ES-I3 (cell line): ENCODE data around the gene CALD1.

ENCODE experiments used
- H3K36me3 ChIP-seq: 2 replicates; pipeline ENCODE4 v1.6.1; 2013; ENCODE audit warnings: mild to moderate bottlenecking, low read length, control low read depth, moderate library complexity; ENCODE audit not compliant: insufficient read depth
- H3K4me1 ChIP-seq: 2 replicates; pipeline ENCODE4 v1.6.1; 2013; ENCODE audit warnings: mild to moderate bottlenecking, control low read depth, low read length; ENCODE audit not compliant: insufficient read depth
- H3K9ac ChIP-seq: 2 replicates; pipeline ENCODE4 v1.6.1; 2013; ENCODE audit warnings: low read depth, mild to moderate bottlenecking, low read length, moderate library complexity
- H3K9me3 ChIP-seq: 2 replicates; pipeline ENCODE4 v1.6.1; 2013; ENCODE audit warnings: mild to moderate bottlenecking, low read length, moderate library complexity; ENCODE audit not compliant: control insufficient read depth, insufficient read depth

The CALD1 gene

GRCh38 chr7:134856691-134857090 is 77.3 kb downstream of the CALD1 start:
- H3K9ac ChIP-seq: no peak overlapping the region
- H3K9me3 ChIP-seq: no peaks in the 10 kb centered on the region

GRCh38 chr7:134857958-134858357 is 78.5 kb downstream of the CALD1 start:
- Histone ChIP-seq H3K9me3 (no peaks in the 10 kb centered on the region), H3K36me3 (0 out of 2 replicates have a peak, but pooled peaks cover 3% of the 10 kb centered on the region), H3K9ac (no peak overlapping the region), H3K4me1 (peaks cover 27% of the 10 kb centered on the region)

More at GRCh38 chr7:134856691-134857090, 77.3 kb downstream of the CALD1 start:
- Histone ChIP-seq H3K36me3 (0 out of 2 replicates have a peak, but pooled peaks cover 3% of the 10 kb centered on the region), H3K4me1 (peaks cover 27% of the 10 kb centered on the region)

- no peaks in the 10 kb centered on the region for H3K9me3 ChIP-seq
- H3K36me3 ChIP-seq: 0 out of 2 replicates have a peak, but pooled peaks cover 3% of the 10 kb centered on the region
- peaks cover 23% of the 10 kb centered on the region for H3K4me1 ChIP-seq
- no peak overlapping the region for H3K9ac ChIP-seq
These were observed 80.3 kb downstream of the CALD1 start for GRCh38 chr7:134859783-134860182.

DNA sequence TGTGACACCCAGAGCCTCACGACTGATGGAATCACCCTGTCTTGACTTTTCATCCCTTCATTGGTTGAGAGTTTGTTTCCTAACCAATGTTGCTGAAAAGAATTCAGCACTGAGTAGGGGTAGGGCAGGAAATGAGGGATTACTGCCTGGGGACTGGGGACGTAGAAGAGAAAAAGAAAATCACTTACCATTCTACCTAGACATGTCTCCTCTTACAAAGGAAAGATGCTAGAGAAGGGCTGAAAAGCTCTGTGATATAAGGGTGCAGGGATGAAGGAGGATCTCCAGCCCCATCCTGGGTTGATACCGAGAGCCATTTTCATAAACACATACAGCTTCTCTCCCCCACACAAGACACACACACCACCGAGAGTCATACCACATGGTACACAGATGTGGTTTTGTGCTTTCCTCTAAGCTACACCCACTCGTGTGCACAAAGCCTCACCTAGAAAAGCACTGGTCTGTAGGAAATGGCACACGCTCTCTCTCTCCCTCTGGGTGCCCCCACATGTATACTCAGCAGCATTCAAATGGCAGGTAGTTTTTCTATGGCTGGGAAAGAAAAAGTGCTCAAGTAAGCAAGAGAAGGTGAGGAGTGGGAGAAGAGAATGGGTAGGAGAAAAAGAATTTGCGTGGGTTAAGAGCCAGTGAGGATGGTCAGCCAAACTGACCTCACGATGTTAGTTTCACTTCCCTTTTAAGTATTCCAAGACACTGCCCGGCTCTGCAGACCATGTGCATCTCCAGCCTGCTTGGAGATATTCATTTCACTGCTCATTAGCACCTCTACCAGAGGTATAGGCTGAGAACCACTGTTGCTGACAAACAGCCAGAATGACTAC is 85.8 kb downstream of the CALD1 start:
- Histone ChIP-seq H3K9me3 (no peaks in the 10 kb centered on the region), H3K9ac (no peak overlapping the region), H3K36me3 (peaks cover 12% of the 10 kb centered on the region), H3K4me1 (peaks cover 21% of the 10 kb centered on the region)

GRCh38 chr7:134866617-134867016 is 87.2 kb downstream of the CALD1 start:
- Histone ChIP-seq H3K36me3 (peaks cover 12% of the 10 kb centered on the region), H3K9ac (no peak overlapping the region; the same call in 1 of the 2 replicates), H3K9me3 (no peaks in the 10 kb centered on the region), H3K4me1 (peaks cover 24% of the 10 kb centered on the region)

DNA sequence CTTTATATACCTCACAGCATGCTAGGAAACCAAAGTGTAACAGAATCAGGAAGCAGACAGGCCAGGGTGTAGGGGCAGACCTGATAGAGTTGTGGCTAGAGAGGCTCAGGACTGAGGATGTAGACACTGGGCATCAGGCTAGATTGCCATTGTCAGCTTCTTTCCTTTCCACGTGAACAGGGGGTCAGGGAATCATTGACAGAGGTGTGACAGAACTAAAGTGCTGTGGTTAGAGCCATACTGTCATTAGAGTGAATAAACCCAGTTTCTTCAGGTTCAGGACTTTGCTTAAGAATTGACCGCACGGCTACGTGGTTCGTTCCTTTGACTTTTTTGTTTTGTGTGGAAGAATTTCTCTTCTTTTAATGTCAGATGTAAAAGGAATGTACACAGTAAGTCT is 90.7 kb downstream of the CALD1 start:
- H3K4me1 ChIP-seq: peaks cover 18% of the 10 kb centered on the region

GRCh38 chr7:134870781-134871180 is 91.3 kb downstream of the CALD1 start:
- H3K9me3 ChIP-seq: no peaks in the 10 kb centered on the region
- H3K9ac ChIP-seq: no peak overlapping the region
- peaks cover 13% of the 10 kb centered on the region for H3K36me3 ChIP-seq
- H3K4me1 ChIP-seq: peaks cover 12% of the 10 kb centered on the region

More for the DNA sequence above, 90.7 kb downstream of the CALD1 start:
- Histone ChIP-seq H3K9ac (no peak overlapping the region), H3K9me3 (no peaks in the 10 kb centered on the region), H3K36me3 (peaks cover 15% of the 10 kb centered on the region)

- H3K9ac ChIP-seq: no peak overlapping the region
- H3K9me3 ChIP-seq: no peaks in the 10 kb centered on the region
- peaks cover 3% of the 10 kb centered on the region; the same call in 1 of the 2 replicates for H3K4me1 ChIP-seq
- H3K36me3 ChIP-seq: peaks cover 10% of the 10 kb centered on the region
These were observed 93.8 kb downstream of the CALD1 start for GRCh38 chr7:134873253-134873652.

- H3K9ac ChIP-seq: no peak overlapping the region
- H3K9me3 ChIP-seq: no peaks in the 10 kb centered on the region
- peaks cover 6% of the 10 kb centered on the region for H3K36me3 ChIP-seq
- H3K4me1 ChIP-seq: peaks cover 3% of the 10 kb centered on the region; the same call in 1 of the 2 replicates
These were observed 95.0 kb downstream of the CALD1 start for GRCh38 chr7:134874407-134874806.

GRCh38 chr7:134875867-134876266 is 96.4 kb downstream of the CALD1 start:
- Histone ChIP-seq H3K4me1 (peaks cover 3% of the 10 kb centered on the region; the same call in 1 of the 2 replicates), H3K9me3 (no peaks in the 10 kb centered on the region), H3K36me3 (peaks cover 6% of the 10 kb centered on the region), H3K9ac (no peak overlapping the region)

GRCh38 chr7:134878746-134879357 is 99.4 kb downstream of the CALD1 start:
- no peak overlapping the region for H3K9ac ChIP-seq
- no peaks in the 10 kb centered on the region for H3K9me3 ChIP-seq
- H3K4me1 ChIP-seq: no peaks in the 10 kb centered on the region
- peaks cover 4% of the 10 kb centered on the region for H3K36me3 ChIP-seq

DNA sequence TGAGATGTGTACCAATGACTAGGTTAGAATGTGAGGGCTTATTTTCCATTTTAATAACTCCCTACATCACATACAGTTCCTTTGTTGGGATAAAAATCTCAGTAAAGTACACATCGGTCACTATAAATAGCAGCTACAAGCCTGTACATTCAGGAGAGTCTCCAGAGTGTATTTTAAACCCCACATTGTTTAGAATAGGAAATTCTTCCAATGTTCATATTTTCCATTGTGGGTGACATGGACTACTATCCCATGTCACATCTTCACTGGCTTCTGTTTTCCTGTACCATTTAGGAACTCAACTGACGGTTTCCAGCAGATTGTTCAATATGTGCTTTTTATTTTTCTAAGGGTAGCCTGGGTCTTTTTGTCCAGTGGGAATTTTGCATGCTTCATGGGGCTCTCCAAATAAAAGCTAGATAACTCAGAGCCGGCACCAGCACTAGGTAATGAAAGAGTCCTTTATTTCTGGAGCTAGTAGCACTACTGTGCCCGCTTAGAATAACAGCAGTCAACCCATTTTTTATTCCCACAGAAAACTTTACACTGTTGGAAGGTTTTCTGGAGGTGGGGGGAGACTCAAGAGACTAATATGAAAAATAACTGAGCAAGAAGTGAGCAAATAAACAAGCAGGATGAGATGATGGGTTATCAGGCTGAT is 100.5 kb downstream of the CALD1 start:
- no peak overlapping the region for H3K9ac ChIP-seq
- no peaks in the 10 kb centered on the region for H3K9me3 ChIP-seq
- no peaks in the 10 kb centered on the region for H3K4me1 ChIP-seq
- peaks cover 4% of the 10 kb centered on the region for H3K36me3 ChIP-seq

DNA sequence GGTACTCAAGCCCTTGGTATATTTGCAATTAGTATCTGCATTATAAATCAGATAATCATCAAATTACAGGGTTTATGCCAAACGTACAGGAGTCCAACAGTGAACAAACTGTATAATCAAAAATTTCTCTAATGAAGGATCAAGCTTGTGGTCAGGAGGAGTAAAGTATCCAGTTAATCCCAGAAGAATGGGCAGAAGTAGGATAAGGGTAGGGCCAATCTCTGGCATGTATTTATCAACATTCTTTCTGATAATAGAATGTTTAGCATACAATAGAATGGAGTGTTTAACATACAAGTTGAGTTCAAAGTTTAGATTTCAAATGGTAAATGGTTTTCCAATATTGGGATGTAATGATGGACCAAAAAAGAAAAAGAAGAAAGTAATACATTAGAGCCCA is 103.0 kb downstream of the CALD1 start:
- H3K4me1 ChIP-seq: no peaks in the 10 kb centered on the region; the same call in 1 of the 2 replicates
- no peaks in the 10 kb centered on the region for H3K36me3 ChIP-seq
- H3K9me3 ChIP-seq: no peaks in the 10 kb centered on the region
- no peak overlapping the region for H3K9ac ChIP-seq

- no peaks in the 10 kb centered on the region for H3K9me3 ChIP-seq
- peaks cover 6% of the 10 kb centered on the region for H3K36me3 ChIP-seq
- H3K4me1 ChIP-seq: no peaks in the 10 kb centered on the region; the same call in 1 of the 2 replicates
- H3K9ac ChIP-seq: no peak overlapping the region
These were observed 106.5 kb downstream of the CALD1 start for GRCh38 chr7:134885967-134886352.
